Panc1 (cell line): ENCODE measurements around the gene CCDC158. TPM values are rescaled to one million over a fixed set of nuclear protein-coding genes. Genes with fewer than 3 reads are reported as not detected.

ENCODE experiments used
- ATAC-seq: fragments of 200-7000 bp; cut with Tn5 transposase; 2 replicates; pipeline ENCODE4 v1.9.1; 2020; ENCODE audit warnings: mild to moderate bottlenecking, moderate library complexity
- BruUV-seq: library from RNA; stranded (reverse); fragments of 400-500 nt; replicated peaks from 2 replicates; lab custom pipeline; 2021; lab: Mats Ljungman, UMichigan
- CTCF ChIA-PET: fragments of 300-600 bp; sonication (Branson Sonifier 250); formaldehyde crosslinking; loops from one replicate; lab custom pipeline; 2022; ENCODE audit warnings: antibody characterized with exemption; lab: Charles Lee
- POLR2A ChIA-PET: fragments of 300-600 bp; sonication (Branson Sonifier 250); formaldehyde crosslinking; loops from one replicate; lab custom pipeline; 2022; ENCODE audit warnings: antibody characterized with exemption; lab: Charles Lee
- DNase-seq: peaks from one replicate; pipeline ENCODE4 v3.0.0-alpha.2; 2010; ENCODE audit warnings: low read depth, low spot score
- H3K27ac ChIP-seq: 2 replicates; pipeline ENCODE4 v1.5.1; 2011; ENCODE audit warnings: mild to moderate bottlenecking, low read length, inconsistent platforms
- H3K27me3 ChIP-seq: fragments of 200-500 bp; sonication (Bioruptor generic); 2 replicates; pipeline ENCODE4 v1.6.0; 2014; ENCODE audit warnings: low read length, inconsistent platforms; ENCODE audit not compliant: control insufficient read depth, insufficient read depth
- H3K36me3 ChIP-seq: fragments of 200-500 bp; sonication (Bioruptor generic); 2 replicates; pipeline ENCODE4 v1.5.1; 2014; ENCODE audit warnings: inconsistent platforms, mild to moderate bottlenecking, low read length, moderate library complexity; ENCODE audit not compliant: control insufficient read depth, insufficient read depth
- H3K4me1 ChIP-seq: 2 replicates; pipeline ENCODE4 v1.5.1; 2011; ENCODE audit warnings: inconsistent platforms, mild to moderate bottlenecking, low read length, moderate library complexity; ENCODE audit not compliant: control insufficient read depth, insufficient read depth
- H3K4me3 ChIP-seq, 2 experiments: 2 replicates each; pipeline ENCODE4 v1.5.1; 2011 to 2012; ENCODE audit warnings: low read depth in 2 of 2, low read length in 2 of 2, mild to moderate bottlenecking in 2 of 2, inconsistent platforms in 1 of 2, moderate library complexity in 1 of 2
- H3K9me3 ChIP-seq: fragments of 200-500 bp; sonication (Bioruptor generic); 2 replicates; pipeline ENCODE4 v1.5.1; 2014; ENCODE audit warnings: low read depth, mild to moderate bottlenecking, inconsistent platforms, low read length, moderate library complexity; ENCODE audit not compliant: control insufficient read depth, insufficient read depth
- CTCF ChIP-seq: fragments of 450-650 bp; IDR thresholded peaks from 2 replicates; pipeline ENCODE4 v1.5.1; 2017; ENCODE audit warnings: mild to moderate bottlenecking
- POLR2AphosphoS5 ChIP-seq: IDR thresholded peaks from 2 replicates; pipeline ENCODE4 v1.6.1; 2012; ENCODE audit warnings: mild to moderate bottlenecking, low read depth, low read length, moderate library complexity
- REST ChIP-seq, 2 experiments: IDR thresholded peaks; 2 replicates each; pipeline ENCODE4 v1.6.1; 2011 to 2012; ENCODE audit warnings: low read depth in 2 of 2, control low read depth in 1 of 2, low read length in 1 of 2, mild to moderate bottlenecking in 1 of 2, moderate library complexity in 1 of 2; ENCODE audit not compliant: insufficient read depth in 1 of 2
- SIN3A ChIP-seq: IDR thresholded peaks from 2 replicates; pipeline ENCODE4 v1.6.1; 2012; ENCODE audit warnings: low read depth, mild to moderate bottlenecking, low read length, moderate library complexity, borderline replicate concordance; ENCODE audit not compliant: insufficient read depth
- TCF7L2 ChIP-seq: IDR thresholded peaks from 2 replicates; pipeline ENCODE4 v1.6.1; 2011; ENCODE audit warnings: mild to moderate bottlenecking, low read depth, low read length, inconsistent platforms
- in situ Hi-C: cut with HindIII; loops from 2 replicates; pipeline ENCODE4 v1.10.0; 2016; ENCODE audit warnings: low sequenced_read_pairs, low pct_unique_long_range_greater_than_20kb
- intact Hi-C: fragments of 100-400 bp; cut with micrococcal nuclease; formaldehyde crosslinking; loops from one replicate; pipeline ENCODE4 v1.10.0; 2022; ENCODE audit not compliant: unreplicated experiment
- total RNA-seq: library from RNA; stranded (reverse); gene quantifications from one replicate; pipeline ENCODE4 v1.2.1, GENCODE V29; 2021; ENCODE audit not compliant: unreplicated experiment

CCDC158 gene
- total RNA-seq, 1 experiment from 2014 or later, result 0.28 TPM

GRCh38 chr4:76334885-76335284 is 86.1 kb downstream of the CCDC158 start:
- Histone ChIP-seq H3K4me3 (no peak overlapping the region), H3K4me1 (no peaks in the 10 kb centered on the region), H3K36me3 (no peaks in the 10 kb centered on the region; the same call in 1 of the 2 replicates), H3K9me3 (no peaks in the 10 kb centered on the region), H3K27ac (no peak overlapping the region), H3K27me3 (no peaks in the 10 kb centered on the region; the same call in 1 of the 2 replicates)
- ATAC-seq (no peak), DNase-seq (no peak)
- in situ Hi-C loops, result no loop called here
- TF ChIP-seq SIN3A (no peak), REST (IDR thresholded peaks at IDR 0.05; ENCODE audit: insufficient read depth in 1 of 2, low read depth in 2 of 2, low read length in 1 of 2) (no peak), POLR2AphosphoS5 (no peak), CTCF (no peak), TCF7L2 (no peak)
- BruUV-seq, result no TSS peak
- intact Hi-C loops, result no loop called here
- ChIA-PET POLR2A (no interaction called here), CTCF (no interaction called here)

- TF ChIP-seq REST (IDR thresholded peaks at IDR 0.05; ENCODE audit: insufficient read depth in 1 of 2, low read depth in 2 of 2, low read length in 1 of 2) (no peak), POLR2AphosphoS5 (no peak), TCF7L2 (no peak)
- CTCF ChIA-PET, result no interaction called here
- ATAC-seq (no peak), DNase-seq (no peak)
- Histone ChIP-seq H3K9me3 (peaks cover 9% of the 10 kb centered on the region; the same call in 1 of the 2 replicates), H3K27ac (no peak overlapping the region), H3K36me3 (no peaks in the 10 kb centered on the region; the same call in 1 of the 2 replicates), H3K27me3 (no peaks in the 10 kb centered on the region), H3K4me1 (no peaks in the 10 kb centered on the region), H3K4me3 (no peak overlapping the region)
- no TSS peak for BruUV-seq
- POLR2A ChIA-PET, result no interaction called here
- in situ Hi-C loops, result no loop called here
- intact Hi-C loops, result no loop called here
Measured at GRCh38 chr4:76326515-76326914, 94.4 kb downstream of the CCDC158 start.
